ELR (cell line): Measurements from ENCODE around the gene EPHB1.

Experiments used
- DNase-seq: peaks from one replicate; pipeline ENCODE4 v3.0.0-alpha.2; 2015; ENCODE audit warnings: low read depth

EPHB1 gene

DNA sequence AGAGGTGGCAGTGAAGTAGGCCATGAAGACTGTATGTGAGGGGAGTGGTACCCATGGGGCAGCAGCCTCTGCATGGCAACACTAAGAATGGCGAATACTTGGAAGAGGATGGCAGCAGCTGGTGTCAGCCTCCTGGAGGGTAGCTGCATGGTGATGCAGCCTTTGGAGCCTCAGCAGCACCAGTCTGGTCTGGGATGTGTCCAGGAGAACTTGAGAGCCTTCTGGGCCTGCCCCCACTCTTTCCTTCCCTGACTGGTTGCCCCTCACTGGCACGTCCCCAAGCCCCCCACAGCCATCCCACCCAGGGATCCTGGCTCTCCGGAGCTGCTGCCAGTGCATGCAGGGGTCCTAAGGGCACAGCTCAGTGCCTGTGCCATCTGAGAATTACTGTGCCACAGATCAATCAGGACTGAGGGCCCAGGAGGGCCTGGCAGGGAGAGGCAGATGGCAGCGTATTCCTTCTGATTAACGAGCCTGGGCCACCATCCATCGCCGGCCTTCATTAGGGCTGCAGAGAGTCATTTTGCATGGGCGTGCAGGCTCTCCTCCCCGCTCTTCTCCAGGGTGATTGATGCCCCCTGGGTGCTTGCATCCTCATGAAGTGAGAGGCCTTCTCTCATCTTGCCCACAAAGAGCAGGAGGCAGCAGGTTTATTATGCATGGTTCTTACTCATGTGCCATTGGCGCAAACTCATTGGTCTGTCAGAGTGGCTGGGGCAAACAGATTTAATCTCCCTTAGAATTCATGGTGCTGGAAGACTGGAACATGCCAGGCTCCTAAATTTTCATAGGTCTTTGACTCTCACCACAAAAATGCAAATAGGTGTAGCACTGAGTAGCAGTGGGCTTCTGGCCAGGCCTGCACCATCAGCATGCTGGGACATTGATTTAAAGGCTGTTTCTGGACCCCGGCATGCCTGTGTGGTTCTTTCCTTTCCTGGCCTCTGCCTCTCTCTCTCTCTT is 116.8 kb downstream of the EPHB1 start:
- no peak for DNase-seq

DNA sequence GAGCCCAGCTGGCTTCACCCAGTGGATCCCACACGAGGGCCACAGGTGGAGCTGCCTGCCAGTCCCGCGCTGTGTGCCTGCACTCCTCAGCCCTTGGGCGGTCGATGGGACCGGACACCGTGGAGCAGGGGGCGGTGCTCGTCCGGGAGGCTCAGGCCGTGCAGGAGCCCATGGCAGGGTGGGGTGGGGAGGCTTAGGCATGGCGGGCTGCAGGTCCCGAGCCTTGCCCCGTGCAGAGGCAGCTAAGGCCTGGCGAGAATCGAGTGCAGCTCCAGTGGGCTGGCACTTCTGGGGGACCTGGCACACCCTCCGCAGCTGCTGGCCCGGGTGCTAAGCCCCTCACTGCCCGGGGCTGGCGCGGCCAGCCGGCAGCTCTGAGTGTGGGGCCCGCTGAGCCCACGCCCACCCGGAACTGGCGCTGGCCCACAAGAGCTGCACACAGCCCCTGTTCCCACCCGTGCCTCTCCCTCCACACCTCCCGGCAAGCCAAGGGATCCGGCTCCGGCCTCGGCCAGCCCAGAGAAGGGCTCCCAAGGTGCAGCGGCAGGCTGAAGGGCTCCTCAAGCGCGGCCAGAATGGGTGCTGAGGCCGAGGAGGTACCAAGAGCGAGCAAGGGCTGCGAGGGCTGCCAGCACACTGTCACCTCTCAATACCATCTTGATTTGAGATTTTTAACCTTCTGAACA is 121.4 kb downstream of the EPHB1 start:
- DNase-seq: no peak

DNA sequence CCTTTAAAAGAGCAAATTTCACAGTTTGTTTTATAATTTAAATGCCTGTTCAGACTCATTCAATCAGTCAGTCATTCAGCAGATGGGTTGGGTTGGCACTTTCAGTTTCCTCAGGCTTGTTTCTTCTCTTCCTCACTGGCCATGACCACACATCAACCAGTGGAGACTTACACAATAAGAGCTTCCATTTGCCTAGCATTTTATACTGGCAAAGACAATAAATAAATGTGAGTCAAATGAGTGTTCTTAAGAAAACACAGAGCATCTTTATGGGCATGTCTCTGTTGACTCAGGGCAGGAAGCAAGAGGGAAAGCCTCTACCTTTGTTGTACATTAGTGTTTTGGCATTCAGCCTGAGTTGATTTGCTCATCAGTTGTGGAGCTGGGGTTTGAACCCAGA is 122.6 kb downstream of the EPHB1 start:
- no peak for DNase-seq

DNA sequence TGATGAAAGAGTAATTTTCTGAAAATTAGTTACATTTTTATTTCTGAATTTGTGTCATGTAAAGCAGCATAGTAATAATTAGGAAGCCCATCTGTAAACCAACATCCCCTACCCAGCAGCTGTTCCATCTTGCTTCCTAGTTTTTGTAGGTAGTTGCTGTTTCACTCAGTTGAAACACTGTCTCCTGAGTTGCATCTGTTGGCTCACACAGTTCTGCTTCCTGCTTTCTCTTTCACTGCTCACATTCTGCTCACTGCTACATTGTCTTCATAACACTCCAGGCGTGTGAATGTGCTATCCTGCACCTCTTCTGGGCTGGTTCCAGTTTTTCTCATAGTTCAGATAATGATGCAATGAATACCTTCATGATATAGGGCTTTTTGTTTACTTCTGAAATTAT is 123.4 kb downstream of the EPHB1 start:
- DNase-seq: no peak

GRCh38 chr3:134922101-134922500 is 127.0 kb downstream of the EPHB1 start:
- DNase-seq: no peak

- DNase-seq: no peak
Measured at GRCh38 chr3:134922866-134923265, 127.8 kb downstream of the EPHB1 start.

- no peak for DNase-seq
Measured at GRCh38 chr3:134923286-134923685, 128.2 kb downstream of the EPHB1 start.

GRCh38 chr3:134927599-134927998 is 132.5 kb downstream of the EPHB1 start:
- no peak for DNase-seq

DNA sequence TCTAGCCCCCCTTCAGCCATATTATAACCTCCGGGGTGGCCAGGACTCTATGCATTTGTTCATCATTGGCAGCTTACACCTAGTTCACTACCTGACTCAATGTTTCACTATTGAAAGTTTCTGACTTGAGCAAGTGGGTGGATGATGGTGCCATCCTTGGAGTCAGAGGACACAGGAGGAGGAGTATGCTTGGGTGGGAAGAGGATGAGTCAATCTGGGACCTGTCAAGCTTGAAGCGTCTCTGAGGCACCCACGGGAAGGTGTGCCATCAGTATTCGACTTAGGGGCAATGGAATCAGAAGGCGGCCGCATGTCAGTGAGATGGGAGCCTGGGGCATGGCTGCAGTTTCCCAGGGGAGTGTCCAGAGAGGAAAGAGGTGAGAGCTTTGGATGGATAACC is 133.3 kb downstream of the EPHB1 start:
- no peak for DNase-seq

DNA sequence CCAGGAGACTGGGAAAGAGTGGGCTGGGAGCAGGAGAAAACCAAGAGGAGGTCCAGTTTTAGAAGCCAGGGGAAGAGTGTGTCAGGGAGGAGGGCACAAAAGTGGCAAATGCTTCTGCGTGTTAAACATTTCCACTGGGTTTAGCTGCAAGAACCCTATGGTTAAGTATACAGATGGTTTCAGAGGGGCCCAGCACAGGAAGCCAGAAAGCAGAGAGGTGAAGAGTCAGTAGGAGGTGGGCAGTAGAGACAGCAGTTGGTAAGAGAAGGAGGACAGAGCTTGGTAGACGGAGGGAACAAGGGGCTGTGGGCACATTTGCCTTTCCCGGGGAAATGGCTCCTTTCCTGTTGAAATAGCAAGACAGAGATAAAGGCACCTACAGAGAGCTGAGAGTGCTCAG is 133.8 kb downstream of the EPHB1 start:
- no peak for DNase-seq

DNA sequence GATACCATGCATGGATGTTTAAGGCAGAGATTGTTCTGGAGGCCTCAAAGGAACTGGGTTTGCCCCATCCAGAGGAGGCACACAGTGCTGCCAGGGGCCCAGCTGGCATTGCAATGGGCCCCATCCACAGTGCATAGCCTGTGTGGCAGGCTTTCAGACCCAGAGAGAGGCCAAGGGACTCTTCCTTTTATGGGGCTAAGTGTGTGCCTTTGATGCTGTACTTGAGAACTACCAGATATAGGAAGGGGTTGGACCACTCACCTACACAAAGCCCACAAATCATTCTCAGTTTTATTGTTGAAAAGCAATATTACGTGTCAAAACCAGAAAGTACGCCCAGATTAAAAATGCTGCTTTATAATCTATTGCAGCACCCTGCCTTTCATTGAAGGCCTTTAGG is 134.9 kb downstream of the EPHB1 start:
- DNase-seq: no peak

DNA sequence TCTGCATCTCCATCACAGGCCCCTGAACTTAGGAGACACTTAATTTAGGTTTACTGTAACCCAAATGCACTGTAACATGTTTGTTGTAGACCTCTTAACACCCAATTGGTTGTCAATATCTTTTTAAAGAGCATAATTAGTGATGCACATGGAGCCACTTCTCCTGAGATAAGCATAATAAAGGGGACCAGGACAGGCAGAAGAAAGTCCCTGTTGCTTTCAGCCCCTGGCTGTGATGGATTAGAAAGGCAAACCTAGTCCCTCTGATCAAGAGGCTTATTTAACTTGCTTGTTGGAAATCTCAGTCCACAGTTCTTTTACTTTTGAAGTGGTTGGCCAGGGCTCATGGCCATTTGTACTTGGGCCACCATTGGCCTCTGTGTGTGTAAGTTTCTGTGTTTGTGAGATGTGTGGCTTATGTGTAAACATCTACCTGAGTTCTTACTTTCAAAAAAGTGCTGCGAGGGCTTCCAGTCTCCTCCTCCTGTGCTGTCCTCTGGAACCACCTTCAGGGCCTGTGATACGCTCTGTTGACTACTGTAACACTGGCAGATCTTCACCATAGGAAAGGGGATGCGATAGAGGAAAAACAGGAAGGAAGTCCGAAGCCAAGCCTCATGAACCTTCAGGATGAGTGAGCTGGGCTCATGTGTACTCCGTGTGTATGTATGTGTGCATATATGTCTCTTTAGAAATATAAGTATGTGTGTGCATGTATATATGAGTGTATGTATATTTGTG is 136.2 kb downstream of the EPHB1 start:
- no peak for DNase-seq

DNA sequence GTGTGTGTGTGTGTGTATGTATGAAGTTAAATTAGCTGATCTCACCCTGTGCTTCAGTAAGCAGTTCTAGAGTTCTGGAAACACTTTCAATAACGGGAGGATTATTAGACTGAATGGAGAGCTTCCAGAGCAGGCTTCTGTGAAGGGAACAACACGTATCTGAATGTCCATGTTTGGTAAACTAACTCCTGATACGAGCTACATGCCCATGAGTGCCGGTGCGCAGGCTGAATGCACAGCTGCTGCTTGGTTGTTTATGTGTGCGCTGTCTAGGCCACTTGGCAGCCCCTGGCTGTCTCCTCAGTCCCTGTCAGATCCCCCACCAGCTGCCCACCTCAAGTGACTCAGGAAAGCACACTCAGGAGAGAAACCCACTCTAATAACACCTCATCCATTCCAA is 137.0 kb downstream of the EPHB1 start:
- DNase-seq: no peak

DNA sequence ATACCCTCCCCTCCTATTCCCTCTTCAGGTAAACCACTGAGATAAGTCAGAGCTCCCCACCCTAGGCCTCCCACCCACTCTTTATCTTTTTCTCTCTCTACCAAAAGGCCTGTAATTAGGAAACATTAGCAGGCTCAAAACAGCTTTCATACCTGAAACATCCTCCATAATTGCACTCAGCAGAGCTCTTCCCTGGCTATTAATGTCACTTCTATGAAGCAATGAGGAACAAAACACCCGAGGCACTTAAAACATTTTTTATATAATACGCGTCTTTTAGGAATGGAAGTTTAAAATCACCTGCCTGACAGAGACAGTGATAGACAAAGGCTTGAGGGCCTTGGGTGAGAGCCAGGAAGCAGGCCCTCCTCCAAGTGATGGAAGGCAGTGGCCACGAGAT is 138.9 kb downstream of the EPHB1 start:
- no peak for DNase-seq

- no peak for DNase-seq
Measured at GRCh38 chr3:134934933-134935332, 139.9 kb downstream of the EPHB1 start.

DNA sequence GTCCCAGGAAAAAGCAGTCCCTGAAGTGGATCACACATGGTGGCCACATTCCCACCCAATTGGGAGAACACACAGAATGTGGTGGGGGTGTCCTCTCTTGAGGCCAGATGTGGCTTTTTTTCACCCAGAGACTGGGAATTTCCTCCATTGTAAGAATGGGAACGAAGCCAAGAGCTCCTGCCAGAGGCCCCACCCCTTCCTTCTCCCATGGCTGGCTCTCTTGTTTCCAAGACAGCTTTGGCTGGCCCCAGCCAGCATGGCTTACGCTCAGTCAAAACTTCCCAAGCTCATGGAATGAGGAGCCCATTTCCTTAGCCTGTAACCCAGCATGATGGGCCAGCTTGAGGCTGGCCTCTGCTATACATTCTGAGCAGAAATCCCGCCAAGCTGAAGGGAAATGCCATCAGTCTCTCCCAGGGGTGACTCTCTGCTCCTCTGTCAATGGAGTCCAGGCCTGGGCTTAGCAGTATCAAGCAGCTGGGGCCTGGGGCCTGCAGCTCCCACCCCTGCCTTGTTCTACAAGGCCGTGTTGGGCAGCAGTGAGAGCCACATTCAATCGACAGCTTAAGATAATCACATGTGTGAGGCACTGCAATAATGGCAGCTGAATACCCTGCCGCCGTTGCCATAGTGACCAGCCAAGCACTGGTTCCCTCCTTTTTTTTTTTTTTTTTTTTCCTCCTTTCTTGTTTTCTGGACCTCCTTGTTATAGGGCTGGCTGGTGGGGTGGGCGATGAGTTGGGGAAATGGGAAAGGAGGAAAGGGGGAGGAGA is 142.4 kb downstream of the EPHB1 start:
- no peak for DNase-seq

- DNase-seq: no peak
Measured at GRCh38 chr3:134938029-134938525, 143.0 kb downstream of the EPHB1 start.

DNA sequence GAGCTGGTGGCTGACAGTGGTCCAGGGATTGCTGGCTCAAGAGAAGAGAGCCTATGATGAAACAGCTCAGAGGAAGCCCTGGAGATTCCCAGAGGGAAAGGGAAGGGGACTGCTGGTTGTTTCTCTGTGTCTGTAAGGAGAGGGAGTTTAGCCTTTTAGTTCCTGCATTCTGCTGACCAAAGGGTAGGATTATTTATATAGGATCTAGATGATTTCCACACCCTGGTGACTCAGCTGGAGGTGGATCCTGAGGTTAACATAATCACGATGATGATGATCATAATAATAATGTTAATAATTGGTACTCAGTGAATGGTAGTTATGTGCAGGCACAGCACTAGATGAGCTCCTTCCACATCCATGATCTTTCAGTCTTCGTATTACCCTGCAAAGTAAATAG is 144.9 kb downstream of the EPHB1 start:
- DNase-seq: no peak

GRCh38 chr3:134941820-134942219 is 146.8 kb downstream of the EPHB1 start:
- no peak for DNase-seq

GRCh38 chr3:134944429-134944828 is 149.4 kb downstream of the EPHB1 start:
- no peak for DNase-seq

GRCh38 chr3:134949150-134949549 is 154.1 kb downstream of the EPHB1 start:
- no peak for DNase-seq

DNA sequence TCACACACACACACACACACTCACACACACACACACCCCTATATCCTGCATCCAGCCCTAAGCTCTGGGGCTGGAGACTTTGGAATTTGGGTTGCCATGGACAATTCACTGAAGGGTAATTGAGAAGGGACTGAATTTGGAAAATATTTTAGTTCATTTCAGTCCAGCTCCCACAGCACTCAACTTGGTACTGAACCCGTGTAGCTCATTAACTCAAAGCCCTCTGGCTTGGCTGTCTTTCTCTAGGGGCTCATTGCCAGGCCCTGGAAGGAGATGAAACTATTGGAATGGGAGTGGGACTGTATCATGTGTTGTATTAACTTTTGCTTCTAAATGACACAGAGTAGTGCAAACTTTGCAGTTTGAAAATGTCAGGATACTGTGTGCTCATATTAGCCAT is 157.3 kb downstream of the EPHB1 start:
- DNase-seq: no peak
